Rectal smooth muscle tissue (tissue), 1 donor: ENCODE results near the gene HELZ.
"Not testable (repeated sequence)": the region's sequence is repeated elsewhere in the genome, so short reads cannot be mapped to it uniquely, and the experiment has no call there.

Source experiments
- H3K27ac ChIP-seq: one replicate; pipeline ENCODE4 v1.7.0; 2013; ENCODE audit warnings: low read depth, low read length, inconsistent platforms
- H3K27me3 ChIP-seq: one replicate; pipeline ENCODE4 v1.7.0; 2013; ENCODE audit warnings: low read length; ENCODE audit not compliant: control insufficient read depth, insufficient read depth
- H3K36me3 ChIP-seq: one replicate; pipeline ENCODE4 v1.7.0; 2013; ENCODE audit warnings: low read length; ENCODE audit not compliant: control insufficient read depth, insufficient read depth
- H3K4me1 ChIP-seq: one replicate; pipeline ENCODE4 v1.7.0; 2013; ENCODE audit warnings: low read length; ENCODE audit not compliant: control insufficient read depth, insufficient read depth
- H3K4me3 ChIP-seq: one replicate; pipeline ENCODE4 v1.7.0; 2013; ENCODE audit warnings: low read length
- H3K9ac ChIP-seq: one replicate; pipeline ENCODE4 v1.7.0; 2013; ENCODE audit warnings: low read length

The HELZ gene

DNA sequence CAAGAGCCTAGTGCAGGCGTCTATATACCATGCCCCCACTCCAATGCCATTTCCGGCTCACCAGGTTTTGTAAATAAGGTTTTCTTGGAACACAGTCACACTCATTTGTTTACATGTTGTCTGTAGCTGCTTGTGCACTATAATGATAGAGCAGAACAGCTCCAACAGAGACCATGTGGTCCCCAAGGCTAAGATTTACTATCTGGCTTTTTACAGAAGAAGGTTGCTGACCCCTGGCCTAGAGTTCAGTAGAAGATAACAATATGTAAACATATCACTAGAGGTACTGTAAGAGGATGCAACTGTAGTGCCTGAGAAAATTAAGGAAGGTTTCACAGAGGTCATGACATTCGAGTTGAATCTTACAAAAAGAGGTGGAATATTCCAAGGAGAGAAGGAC, 134.4 kb downstream of the HELZ start:
- no peak overlapping the region for H3K9ac ChIP-seq
- H3K4me1 ChIP-seq: no peaks in the 10 kb centered on the region
- peaks cover 27% of the 10 kb centered on the region for H3K36me3 ChIP-seq
- no peaks in the 10 kb centered on the region for H3K27me3 ChIP-seq
- H3K4me3 ChIP-seq: no peak overlapping the region
- H3K27ac ChIP-seq: no peak overlapping the region

DNA sequence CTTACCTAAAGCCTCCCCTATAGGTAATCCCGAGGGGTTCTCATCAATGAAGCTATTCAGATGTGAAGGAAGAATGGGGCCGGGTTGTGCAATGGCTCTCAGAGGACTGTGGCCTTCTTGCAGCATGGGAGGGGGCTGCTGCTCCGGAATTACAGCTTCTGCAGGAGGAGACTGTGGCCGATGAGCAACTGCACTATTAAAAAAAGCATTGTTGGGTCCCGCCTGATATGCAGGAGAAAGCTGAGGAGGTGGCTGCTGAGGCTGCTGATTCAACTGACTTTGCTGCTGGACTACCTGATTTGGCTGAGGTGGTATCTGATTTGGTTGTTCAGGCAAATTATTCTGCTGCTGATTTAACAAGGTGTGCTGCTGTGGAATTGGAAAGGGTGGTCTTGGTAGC, 135.9 kb downstream of the HELZ start:
- H3K9ac ChIP-seq: no peak overlapping the region

DNA sequence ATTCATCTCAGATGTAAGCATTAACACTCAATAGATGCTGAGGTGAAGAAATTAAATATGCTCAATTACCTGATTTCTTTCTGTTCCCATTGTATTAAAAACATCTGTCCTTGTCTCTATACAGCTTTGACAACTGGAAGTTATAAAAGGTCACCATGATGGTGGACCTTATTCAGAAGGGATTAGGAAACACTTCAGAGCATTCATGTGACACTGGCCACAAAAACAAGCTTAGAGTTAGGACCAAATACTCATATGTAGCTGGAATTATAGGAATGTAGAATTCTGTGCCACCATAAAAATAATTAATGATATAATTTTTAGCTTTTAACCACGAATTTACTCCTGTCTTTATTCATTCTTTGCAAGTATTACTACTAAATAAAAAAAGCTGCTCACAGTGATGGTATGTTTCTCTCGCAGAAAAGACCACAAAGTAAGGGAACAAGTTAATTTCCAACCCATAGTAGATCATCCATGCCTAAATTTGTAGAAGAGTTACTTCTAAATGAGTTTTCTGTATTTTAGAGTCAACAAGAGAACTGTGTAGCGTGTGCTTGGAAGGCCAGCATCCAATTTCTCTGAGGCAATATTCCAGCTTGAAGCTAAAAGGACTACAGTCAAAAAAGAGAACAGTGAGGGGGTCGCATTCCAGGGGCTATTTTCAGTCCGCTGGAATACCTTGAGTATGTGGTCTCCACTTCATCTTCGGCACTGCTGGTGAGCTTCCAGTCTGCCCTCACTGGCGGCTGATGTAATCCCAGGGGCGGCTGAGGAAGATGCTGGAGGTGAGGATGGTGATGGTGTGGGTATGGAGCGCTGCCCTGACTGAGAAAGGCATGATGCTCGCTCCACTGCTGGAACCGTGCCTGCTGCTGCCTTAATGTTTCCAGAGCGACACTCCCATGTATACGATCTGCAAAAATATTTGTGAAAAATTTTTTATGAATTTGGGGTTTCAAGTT, 136.9 kb downstream of the HELZ start:
- H3K4me3 ChIP-seq: no peak overlapping the region
- no peaks in the 10 kb centered on the region for H3K4me1 ChIP-seq
- H3K36me3 ChIP-seq: peaks cover 22% of the 10 kb centered on the region
- H3K9ac ChIP-seq: no peak overlapping the region
- no peak overlapping the region for H3K27ac ChIP-seq
- no peaks in the 10 kb centered on the region for H3K27me3 ChIP-seq

More for the DNA sequence above, 135.9 kb downstream of the HELZ start:
- no peaks in the 10 kb centered on the region for H3K4me1 ChIP-seq
- no peak overlapping the region for H3K4me3 ChIP-seq
- no peaks in the 10 kb centered on the region for H3K27me3 ChIP-seq
- peaks cover 27% of the 10 kb centered on the region for H3K36me3 ChIP-seq
- H3K27ac ChIP-seq: no peak overlapping the region

DNA sequence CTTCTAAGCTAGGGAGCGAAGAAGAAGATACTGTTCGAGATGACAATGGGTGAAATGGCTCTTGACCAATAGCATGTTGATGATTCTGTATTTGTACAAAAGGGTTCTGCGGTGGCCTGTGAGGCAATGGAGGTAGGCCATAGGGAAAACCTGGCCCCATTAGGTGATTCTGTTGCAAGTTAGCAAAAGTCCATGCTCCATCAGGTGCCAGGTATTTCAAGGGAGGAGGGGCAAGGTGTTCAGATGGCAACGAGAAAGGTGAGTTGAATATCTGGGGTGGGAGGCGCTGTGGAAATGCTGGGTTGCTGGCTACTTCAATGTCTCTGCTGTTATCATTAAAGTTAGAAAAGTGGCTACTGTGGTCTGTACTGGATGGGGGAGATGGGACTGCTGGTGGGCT, 137.8 kb downstream of the HELZ start:
- no peak overlapping the region for H3K4me3 ChIP-seq
- peaks cover 19% of the 10 kb centered on the region for H3K36me3 ChIP-seq
- no peaks in the 10 kb centered on the region for H3K27me3 ChIP-seq
- no peaks in the 10 kb centered on the region for H3K4me1 ChIP-seq
- no peak overlapping the region for H3K9ac ChIP-seq
- H3K27ac ChIP-seq: no peak overlapping the region

DNA sequence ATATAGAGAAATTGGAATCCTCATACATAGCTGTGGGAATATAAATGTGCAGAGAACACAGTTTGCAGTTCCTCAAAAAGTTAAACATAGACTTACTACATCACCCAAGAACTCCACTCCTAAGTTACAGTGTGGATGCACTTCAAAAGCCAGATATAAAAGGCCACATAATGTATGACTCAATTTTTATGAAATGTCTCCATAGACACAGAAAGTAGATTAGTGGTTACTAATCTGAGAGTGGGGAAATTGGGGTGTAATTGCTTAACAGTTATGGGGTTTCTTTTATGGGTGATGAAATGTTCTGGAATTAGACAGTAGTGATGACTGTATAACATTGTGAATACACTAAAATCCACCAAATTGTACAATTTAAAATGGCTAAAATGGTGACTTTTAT, 139.8 kb downstream of the HELZ start:
- Histone ChIP-seq H3K9ac (no peak overlapping the region), H3K4me1 (no peaks in the 10 kb centered on the region), H3K27ac (no peak overlapping the region), H3K4me3 (no peak overlapping the region), H3K36me3 (peaks cover 15% of the 10 kb centered on the region), H3K27me3 (no peaks in the 10 kb centered on the region)

DNA sequence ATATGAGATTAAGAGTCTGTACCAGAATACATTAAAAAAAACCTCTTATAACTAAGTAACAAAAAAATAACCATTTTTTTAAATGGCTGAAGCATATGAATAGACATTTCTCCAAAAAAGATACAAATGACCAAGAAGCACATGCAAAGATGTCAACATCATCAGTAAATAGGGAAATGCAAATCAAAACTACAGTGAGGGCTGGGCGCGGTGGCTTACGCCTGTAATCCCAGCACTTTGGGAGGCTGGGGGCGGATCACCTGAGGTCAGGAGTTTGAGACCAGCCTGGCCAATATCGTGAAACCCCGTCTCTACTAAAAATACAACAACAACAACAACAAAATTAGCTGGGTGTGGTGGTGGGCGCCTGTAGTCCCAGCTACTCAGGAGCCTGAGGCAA, 140.4 kb downstream of the HELZ start:
- peaks cover 15% of the 10 kb centered on the region for H3K36me3 ChIP-seq
- not testable (repeated sequence) for H3K4me3 ChIP-seq, H3K27me3 ChIP-seq, H3K27ac ChIP-seq, H3K9ac ChIP-seq, H3K4me1 ChIP-seq

DNA sequence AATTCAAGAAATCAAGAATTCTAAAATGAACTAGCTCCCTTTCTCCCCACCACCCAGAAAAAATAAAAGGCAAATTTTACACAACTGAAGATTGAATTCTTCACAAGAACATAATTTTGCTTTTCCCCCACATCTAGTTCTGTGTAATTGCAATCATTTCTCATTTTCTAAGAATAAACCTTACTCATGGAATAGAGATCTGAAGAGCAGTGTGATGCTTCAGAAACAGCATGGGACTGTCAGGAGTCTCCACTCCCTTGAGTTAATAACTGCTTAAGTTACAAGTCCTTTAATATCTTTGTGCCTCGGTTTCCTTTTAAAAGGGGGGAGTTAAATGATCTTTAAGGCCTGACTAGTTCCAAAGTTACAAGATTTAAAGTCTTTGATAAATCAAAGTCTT, 147.0 kb downstream of the HELZ start:
- no peak overlapping the region for H3K27ac ChIP-seq
- H3K4me3 ChIP-seq: no peak overlapping the region
- H3K36me3 ChIP-seq: peaks cover 2% of the 10 kb centered on the region
- no peak overlapping the region for H3K9ac ChIP-seq
- H3K27me3 ChIP-seq: no peaks in the 10 kb centered on the region
- no peaks in the 10 kb centered on the region for H3K4me1 ChIP-seq

DNA sequence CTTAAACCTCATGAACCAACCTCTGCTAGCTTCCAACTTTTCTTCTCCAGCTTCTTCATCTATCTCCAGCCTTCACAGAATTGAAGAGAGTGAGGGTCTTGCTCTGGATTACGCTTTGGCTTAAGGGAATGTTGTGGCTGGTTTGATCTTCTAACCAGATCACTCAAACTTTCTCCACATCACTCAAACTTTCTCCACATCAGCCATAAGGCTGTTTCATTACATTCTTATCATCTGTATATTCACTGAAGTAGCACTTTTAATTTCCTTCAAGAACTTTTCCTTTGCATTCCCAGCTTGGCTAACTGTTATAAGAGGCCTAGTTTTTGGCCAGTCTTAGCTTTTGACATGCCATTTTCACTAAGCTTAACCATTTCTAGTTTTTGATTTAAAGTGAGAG, 148.4 kb downstream of the HELZ start:
- Histone ChIP-seq H3K27ac (no peak overlapping the region), H3K4me1 (no peaks in the 10 kb centered on the region), H3K9ac (no peak overlapping the region), H3K4me3 (no peak overlapping the region), H3K36me3 (peaks cover 2% of the 10 kb centered on the region), H3K27me3 (no peaks in the 10 kb centered on the region)

DNA sequence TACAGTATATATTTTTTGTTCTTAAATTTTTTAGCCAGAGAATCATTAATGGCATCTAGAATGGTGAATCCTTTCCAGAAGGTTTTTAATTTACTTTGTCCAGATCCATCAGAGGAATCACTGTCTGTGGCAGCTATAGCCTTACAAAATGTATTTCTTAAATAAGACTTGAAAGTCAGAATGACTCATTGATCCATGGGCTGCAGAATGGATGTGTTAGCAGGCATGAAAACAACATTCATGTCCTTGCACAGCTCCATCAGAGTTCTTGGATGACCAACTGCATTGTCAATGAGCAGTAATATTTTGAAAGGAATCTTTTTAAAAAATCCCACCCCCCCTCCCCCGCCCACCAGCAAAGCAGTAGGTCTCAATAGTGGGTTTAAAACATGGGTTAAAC, 149.2 kb downstream of the HELZ start:
- no peak overlapping the region for H3K4me3 ChIP-seq
- no peaks in the 10 kb centered on the region for H3K4me1 ChIP-seq
- peaks cover 2% of the 10 kb centered on the region for H3K36me3 ChIP-seq
- no peak overlapping the region for H3K9ac ChIP-seq
- no peaks in the 10 kb centered on the region for H3K27me3 ChIP-seq
- H3K27ac ChIP-seq: no peak overlapping the region

DNA sequence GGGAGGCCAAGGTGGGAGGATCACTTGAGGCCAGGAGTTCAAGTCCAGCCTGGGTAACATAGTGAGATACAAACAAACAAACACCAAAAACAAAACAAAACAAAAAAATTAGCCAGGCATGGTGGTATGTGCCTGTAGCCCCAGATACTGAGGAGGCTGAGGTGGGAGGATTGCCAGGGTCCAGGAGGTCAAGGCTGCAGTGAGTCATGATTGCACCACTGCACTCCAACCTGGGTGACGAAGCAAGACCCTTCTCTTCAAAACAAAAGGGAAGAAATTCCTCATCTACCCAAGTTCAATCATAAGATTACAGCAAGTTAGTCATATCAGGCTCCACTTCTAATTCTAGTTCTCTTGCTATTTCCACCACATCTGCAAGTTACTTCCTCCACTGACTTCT, 149.7 kb downstream of the HELZ start:
- H3K4me1 ChIP-seq, H3K27ac ChIP-seq: not testable (repeated sequence)

DNA sequence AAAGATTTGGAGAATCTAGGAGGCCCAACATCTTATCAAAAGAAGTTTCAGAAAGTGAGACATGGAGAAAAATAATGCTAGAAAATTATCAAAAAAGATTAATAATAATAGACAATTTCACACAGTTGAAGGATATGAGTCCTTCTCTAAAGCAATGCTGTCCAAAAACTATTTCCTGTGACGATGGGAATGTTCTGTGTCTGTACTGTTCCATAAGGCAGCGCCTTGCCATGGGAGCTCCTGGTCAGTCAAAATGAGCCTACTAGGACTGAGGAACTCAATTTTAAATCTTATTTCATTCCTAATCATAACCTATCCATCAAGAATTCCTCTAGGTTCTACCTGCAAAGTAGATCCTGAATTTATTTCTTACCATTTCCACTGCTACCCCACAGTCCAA, 151.6 kb downstream of the HELZ start:
- no peak overlapping the region for H3K4me3 ChIP-seq
- no peaks in the 10 kb centered on the region for H3K27me3 ChIP-seq
- H3K9ac ChIP-seq: no peak overlapping the region
- no peaks in the 10 kb centered on the region for H3K4me1 ChIP-seq
- H3K36me3 ChIP-seq: peaks cover 2% of the 10 kb centered on the region
- no peak overlapping the region for H3K27ac ChIP-seq

More for the DNA sequence above, 149.7 kb downstream of the HELZ start:
- not testable (repeated sequence) for H3K9ac ChIP-seq, H3K27me3 ChIP-seq, H3K36me3 ChIP-seq, H3K4me3 ChIP-seq

DNA sequence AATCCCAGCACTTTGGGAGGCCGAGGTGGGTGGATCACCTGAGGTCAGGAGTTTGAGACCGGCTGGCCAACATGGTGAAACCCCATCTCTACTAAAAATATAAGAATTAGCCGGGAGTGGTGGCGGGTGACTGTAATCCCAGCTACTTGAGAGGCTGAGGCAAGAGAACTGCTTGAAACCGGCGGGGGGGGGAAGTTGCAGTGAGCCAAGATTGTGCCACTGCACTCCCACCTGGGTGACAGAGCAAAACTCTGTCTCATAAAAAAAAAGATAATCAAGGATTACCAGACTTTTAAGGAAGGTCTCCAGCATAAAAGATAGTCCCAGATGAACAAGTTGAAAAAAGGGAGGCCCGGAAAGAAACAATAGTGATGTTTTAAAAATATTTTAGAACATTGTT, 152.3 kb downstream of the HELZ start:
- not testable (repeated sequence) for H3K36me3 ChIP-seq, H3K27ac ChIP-seq, H3K27me3 ChIP-seq, H3K4me1 ChIP-seq, H3K9ac ChIP-seq, H3K4me3 ChIP-seq

DNA sequence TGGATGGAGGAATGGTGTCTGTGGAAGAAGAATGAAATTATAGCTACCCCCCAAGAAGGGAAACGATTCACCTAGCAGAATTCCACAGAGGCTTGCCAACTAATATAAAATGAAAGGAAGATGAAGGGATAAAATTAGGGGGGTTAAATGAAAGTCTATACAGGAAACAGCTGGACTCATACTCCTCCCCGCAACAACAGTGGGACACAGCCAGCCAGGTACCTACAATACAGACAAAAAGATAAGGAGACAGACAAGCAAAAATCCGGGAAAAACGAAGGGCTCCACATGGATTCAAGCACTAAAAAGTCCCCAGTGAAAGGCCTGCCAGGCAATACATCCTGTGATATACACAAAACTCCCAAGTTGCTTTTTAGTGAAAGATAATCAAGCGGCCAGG, 152.7 kb downstream of the HELZ start:
- Histone ChIP-seq H3K36me3 (peaks cover 2% of the 10 kb centered on the region), H3K27ac (no peak overlapping the region), H3K4me3 (no peak overlapping the region), H3K27me3 (no peaks in the 10 kb centered on the region), H3K9ac (no peak overlapping the region), H3K4me1 (no peaks in the 10 kb centered on the region)
